ENCODE measurements around the gene TEX11.
"Not testable (repeated sequence)": the region's sequence is repeated elsewhere in the genome, so short reads cannot be mapped to it uniquely, and the experiment has no call there.

Gene TEX11

DNA sequence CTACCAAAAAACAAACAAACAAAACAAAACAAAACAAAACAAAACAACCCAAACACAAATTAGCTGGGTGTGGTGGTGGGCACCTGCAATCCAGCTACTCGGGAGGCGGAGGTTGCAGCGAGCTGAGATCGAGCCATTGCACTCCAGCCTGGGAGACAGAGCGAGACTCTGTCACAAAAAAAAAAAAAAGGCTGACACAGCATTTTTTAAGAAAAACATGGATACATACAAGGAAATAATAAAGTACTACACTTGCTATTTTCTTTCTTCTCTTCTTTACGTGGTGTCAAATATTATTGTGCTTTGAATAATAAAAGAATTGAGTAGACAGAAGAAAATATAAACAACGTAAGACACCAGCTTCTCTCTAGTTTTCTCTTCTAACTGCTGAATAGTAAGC is 73.9 kb downstream of the TEX11 start:
- Histone ChIP-seq H3K36me3 (ENCODE audit: insufficient read depth, low read length) (no peaks in the 10 kb centered on the region), H3K9me3 (ENCODE audit: low read length) (no peaks in the 10 kb centered on the region), H3K27me3 (ENCODE audit: insufficient read depth, low read length) (no peaks in the 10 kb centered on the region), H3K4me3 (ENCODE audit: low read length) (no peak overlapping the region), H2AFZ (ENCODE audit: low read depth, low read length) (no peak overlapping the region), H3K4me1 (ENCODE audit: insufficient read depth, low read length) (no peaks in the 10 kb centered on the region)

DNA sequence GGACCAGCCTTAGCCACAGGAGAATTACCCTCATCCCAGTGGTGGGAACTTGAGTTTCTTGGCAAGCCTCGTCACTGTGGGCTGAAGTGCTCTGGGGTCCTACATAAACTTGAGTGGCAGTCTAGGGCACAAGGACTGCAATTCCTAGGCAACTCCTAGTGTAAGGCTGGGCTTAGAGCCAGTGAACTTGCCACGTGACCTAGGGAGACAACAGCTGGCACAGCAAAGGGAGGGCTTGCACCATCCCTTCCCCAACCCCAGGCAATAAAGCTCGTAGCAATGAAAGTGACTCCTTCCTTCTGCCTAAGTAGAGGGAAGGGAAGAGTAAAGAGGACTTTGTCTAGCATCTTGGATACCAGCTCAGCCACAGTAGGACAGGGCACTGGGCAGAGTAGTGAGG is 81.8 kb downstream of the TEX11 start:
- Histone ChIP-seq H3K9me3 (ENCODE audit: low read length) (no peaks in the 10 kb centered on the region), H3K4me1 (ENCODE audit: insufficient read depth, low read length) (no peaks in the 10 kb centered on the region), H2AFZ (ENCODE audit: low read depth, low read length) (no peak overlapping the region), H3K4me3 (ENCODE audit: low read length) (no peak overlapping the region), H3K27me3 (ENCODE audit: insufficient read depth, low read length) (no peaks in the 10 kb centered on the region), H3K36me3 (ENCODE audit: insufficient read depth, low read length) (no peaks in the 10 kb centered on the region)

DNA sequence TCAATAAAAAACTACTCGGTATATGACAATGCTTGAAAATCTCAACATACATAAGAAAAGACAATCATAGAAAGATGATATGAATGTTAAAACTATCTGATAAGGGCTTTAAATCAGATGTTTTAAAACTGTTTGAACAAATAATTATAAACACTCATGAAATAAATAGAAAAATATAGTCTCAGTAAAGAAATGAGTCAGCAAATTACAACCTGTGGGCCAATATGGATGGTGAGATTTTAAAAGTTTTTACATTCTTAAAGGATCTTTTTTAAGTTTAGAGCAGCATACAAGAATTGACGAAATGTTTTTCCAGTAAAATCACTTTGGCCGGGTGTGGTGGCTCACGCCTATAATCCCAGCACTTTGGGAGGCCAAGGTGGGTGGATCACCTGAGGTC is 83.1 kb downstream of the TEX11 start:
- Histone ChIP-seq H2AFZ (ENCODE audit: low read depth, low read length) (no peak overlapping the region), H3K27me3 (ENCODE audit: insufficient read depth, low read length) (no peaks in the 10 kb centered on the region), H3K4me1 (ENCODE audit: insufficient read depth, low read length) (no peaks in the 10 kb centered on the region), H3K9me3 (ENCODE audit: low read length) (no peaks in the 10 kb centered on the region), H3K36me3 (ENCODE audit: insufficient read depth, low read length) (no peaks in the 10 kb centered on the region), H3K4me3 (ENCODE audit: low read length) (no peak overlapping the region)

DNA sequence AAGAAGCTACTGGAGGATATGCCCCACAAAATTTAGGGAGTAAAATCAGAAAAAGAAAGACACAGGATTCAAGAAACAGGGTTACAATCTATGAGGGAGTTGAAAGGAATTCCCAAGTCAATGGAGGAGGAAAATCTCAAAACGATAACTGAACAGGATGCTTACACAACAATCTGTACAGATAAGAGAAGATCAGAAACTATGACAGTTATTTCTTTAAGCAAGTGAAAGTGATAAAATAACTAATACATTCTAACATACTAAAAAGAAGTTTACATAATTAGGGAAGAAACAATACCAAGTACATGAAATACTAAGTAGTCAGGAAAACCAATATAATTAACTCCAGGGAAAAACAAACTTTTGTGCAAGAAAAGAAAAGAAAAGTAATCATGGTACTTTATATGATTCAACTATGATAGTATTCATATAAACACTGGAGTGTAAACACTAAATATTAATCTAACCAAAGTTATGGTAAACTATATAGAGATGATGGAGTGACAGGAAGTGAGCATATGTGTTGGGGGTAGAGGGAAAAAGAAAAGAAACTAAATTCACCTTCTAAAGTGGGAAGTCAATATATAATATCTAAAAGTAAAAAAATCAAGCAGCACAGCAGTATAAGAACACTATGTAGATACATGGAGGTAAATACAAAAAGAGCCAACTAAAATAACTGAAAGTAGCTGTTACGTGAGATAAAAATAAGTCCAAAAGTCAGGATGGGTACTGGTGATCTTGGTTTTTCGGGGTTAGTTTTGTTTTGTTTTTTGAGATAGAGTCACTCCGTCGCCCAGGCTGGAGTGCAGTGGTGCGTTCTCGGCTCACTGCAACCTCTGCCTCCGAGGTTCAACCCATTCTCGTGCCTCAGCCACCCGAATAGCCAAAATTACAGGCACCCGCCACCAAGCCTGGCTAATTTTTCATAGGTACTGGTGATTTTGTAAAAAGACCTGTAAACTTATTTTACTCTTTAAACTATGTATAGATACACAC is 99.3 kb downstream of the TEX11 start:
- no peak overlapping the region for H3K4me3 ChIP-seq (ENCODE audit: low read length)
- no peak overlapping the region for H2AFZ ChIP-seq (ENCODE audit: low read depth, low read length)
- no peaks in the 10 kb centered on the region for H3K9me3 ChIP-seq (ENCODE audit: low read length)
- H3K27me3 ChIP-seq (ENCODE audit: insufficient read depth, low read length) = no peaks in the 10 kb centered on the region
- no peaks in the 10 kb centered on the region for H3K36me3 ChIP-seq (ENCODE audit: insufficient read depth, low read length)
- no peaks in the 10 kb centered on the region for H3K4me1 ChIP-seq (ENCODE audit: insufficient read depth, low read length)

DNA sequence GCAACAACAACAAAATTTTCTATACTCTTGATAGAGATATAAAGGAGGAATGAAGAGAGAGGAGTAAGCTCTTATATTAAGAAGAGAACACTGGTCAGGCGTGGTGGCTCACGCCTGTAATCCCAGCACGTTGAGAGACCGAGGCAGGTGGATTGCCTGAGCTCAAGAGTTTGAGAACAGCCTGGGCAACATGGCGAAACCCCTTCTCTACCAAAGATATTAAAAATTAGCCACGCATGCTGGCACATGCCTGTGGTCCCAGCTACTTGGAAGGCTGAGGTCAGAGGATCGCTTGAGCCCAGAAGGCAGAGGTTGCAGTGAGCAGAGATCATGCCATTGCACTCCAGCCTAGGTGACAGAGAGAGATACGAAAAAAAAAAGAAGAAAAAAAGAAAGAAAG is 102.4 kb downstream of the TEX11 start:
- Histone ChIP-seq H3K36me3 (ENCODE audit: insufficient read depth, low read length) (no peaks in the 10 kb centered on the region), H3K27me3 (ENCODE audit: insufficient read depth, low read length) (peaks cover 3% of the 10 kb centered on the region), H3K4me3 (ENCODE audit: low read length) (no peak overlapping the region), H3K9me3 (ENCODE audit: low read length) (no peaks in the 10 kb centered on the region), H3K4me1 (ENCODE audit: insufficient read depth, low read length) (no peaks in the 10 kb centered on the region), H2AFZ (ENCODE audit: low read depth, low read length) (no peak overlapping the region)

DNA sequence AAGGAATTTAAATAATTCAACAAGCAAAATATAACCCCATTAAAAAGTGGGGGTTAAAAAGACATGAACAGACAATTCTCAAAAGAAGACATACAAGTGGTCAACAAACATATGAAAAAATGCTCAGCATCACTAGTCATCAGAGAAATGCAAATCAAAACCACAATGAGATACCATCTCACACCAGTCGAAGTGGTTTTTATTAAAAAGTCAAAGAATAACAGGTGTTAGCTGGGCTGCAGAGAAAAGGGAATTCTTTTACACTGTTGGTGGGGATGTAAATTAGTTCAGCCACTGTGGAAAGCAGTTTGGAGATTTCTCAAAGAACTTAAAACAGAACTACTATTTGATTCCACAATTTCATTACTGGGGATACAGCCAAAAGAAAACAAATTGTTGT is 111.8 kb downstream of the TEX11 start:
- not testable (repeated sequence) for H3K9me3 ChIP-seq (ENCODE audit: low read length); H3K4me1 ChIP-seq (ENCODE audit: insufficient read depth, low read length); H3K36me3 ChIP-seq (ENCODE audit: insufficient read depth, low read length); H3K27me3 ChIP-seq (ENCODE audit: insufficient read depth, low read length); H2AFZ ChIP-seq (ENCODE audit: low read depth, low read length); H3K4me3 ChIP-seq (ENCODE audit: low read length)

DNA sequence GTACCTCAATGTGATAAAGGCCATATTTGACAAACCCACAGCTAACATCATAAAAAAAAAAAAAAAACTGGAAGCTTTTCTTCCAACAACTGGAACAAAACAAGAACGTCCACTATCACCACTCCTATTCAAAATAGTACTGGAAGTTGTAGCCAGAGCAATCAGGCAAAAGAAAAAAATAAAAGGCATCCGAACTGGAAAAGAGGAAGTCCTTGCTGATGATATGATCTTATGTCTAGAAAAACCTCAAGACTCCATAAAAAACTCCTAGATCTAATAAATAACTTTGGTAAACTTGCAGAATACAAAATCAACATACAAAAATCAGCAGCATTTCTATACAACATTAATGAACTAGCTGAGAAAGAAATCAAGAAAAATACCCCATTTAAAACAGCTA is 134.3 kb downstream of the TEX11 start:
- Histone ChIP-seq H3K27me3 (ENCODE audit: insufficient read depth, low read length) (no peaks in the 10 kb centered on the region), H3K36me3 (ENCODE audit: insufficient read depth, low read length) (no peaks in the 10 kb centered on the region), H3K9me3 (ENCODE audit: low read length) (no peaks in the 10 kb centered on the region), H3K4me1 (ENCODE audit: insufficient read depth, low read length) (no peaks in the 10 kb centered on the region), H3K4me3 (ENCODE audit: low read length) (no peak overlapping the region), H2AFZ (ENCODE audit: low read depth, low read length) (no peak overlapping the region)

DNA sequence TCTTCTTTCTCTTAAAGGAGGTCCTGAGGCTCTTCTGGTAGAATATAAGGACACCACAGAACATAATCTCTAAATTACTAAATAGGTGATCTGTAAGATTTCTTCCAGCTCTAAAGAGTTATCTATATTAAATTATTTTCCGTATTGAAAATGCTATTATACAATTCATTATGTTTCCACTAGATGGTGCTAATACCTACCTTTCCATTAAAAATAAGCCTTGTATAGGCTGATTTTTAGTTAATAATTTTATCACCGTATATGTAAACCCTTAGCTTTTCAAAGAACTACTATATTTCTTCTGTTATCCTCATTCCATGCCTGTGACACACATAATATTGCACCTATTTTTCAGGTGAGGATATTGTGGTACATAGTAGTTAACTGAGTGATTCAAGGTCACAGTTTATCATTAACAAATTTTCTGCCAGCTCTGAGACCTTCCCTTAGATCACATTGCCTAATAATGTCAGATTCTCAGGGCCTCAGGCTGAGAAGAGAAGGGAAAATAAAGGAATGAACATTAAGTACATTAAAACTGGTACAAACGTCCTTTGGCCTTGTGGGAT is 138.8 kb downstream of the TEX11 start:
- Histone ChIP-seq H3K9me3 (ENCODE audit: low read length) (no peaks in the 10 kb centered on the region), H3K4me1 (ENCODE audit: insufficient read depth, low read length) (no peaks in the 10 kb centered on the region), H3K4me3 (ENCODE audit: low read length) (no peak overlapping the region), H3K36me3 (ENCODE audit: insufficient read depth, low read length) (no peaks in the 10 kb centered on the region), H3K27me3 (ENCODE audit: insufficient read depth, low read length) (no peaks in the 10 kb centered on the region), H2AFZ (ENCODE audit: low read depth, low read length) (no peak overlapping the region)

DNA sequence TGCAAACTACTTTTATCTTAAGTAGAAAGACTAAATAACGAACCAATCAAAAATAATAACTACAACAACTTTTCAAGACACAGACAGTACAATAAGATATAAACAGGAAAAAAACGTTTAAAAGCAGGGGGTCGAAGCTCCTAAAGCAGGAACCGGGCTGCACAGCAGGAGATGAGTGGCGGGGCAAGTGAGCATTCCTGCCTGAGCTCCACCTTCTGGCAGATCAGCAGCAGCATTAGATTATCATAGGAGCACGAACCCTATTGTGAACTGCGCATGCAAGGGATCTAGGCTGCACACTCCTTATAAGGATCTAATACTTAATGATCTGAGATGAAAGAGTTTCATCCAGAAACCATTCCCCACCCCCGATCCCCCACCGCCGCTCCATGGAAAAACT is 146.2 kb downstream of the TEX11 start:
- H3K4me1 ChIP-seq (ENCODE audit: insufficient read depth, low read length) = no peaks in the 10 kb centered on the region
- no peaks in the 10 kb centered on the region for H3K27me3 ChIP-seq (ENCODE audit: insufficient read depth, low read length)
- H3K9me3 ChIP-seq (ENCODE audit: low read length) = no peaks in the 10 kb centered on the region
- H2AFZ ChIP-seq (ENCODE audit: low read depth, low read length) = no peak overlapping the region
- no peaks in the 10 kb centered on the region for H3K36me3 ChIP-seq (ENCODE audit: insufficient read depth, low read length)
- no peak overlapping the region for H3K4me3 ChIP-seq (ENCODE audit: low read length)

DNA sequence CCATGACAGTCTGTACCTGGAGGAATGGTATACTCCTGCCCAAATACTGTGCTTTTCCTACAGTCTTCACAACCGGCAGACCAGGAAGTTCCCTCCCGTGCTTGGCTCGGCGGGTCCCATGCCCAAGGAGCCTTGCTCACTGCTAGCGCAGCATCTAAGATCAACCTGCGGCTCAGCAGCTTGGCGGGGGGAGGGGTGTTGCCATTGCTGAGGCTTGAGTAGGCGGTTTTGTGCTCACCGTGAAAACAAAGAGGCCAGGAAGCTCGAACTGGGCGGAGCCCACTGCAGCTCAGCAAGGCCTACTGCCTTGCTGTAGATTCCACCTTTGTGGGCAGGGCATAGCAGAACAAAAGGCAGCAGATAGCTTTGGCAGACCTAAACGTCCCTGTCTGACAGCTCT is 152.7 kb downstream of the TEX11 start:
- Histone ChIP-seq H3K4me1 (ENCODE audit: insufficient read depth, low read length) (no peaks in the 10 kb centered on the region), H2AFZ (ENCODE audit: low read depth, low read length) (no peak overlapping the region), H3K36me3 (ENCODE audit: insufficient read depth, low read length) (no peaks in the 10 kb centered on the region), H3K27me3 (ENCODE audit: insufficient read depth, low read length) (peaks cover 4% of the 10 kb centered on the region), H3K9me3 (ENCODE audit: low read length) (no peaks in the 10 kb centered on the region), H3K4me3 (ENCODE audit: low read length) (no peak overlapping the region)

DNA sequence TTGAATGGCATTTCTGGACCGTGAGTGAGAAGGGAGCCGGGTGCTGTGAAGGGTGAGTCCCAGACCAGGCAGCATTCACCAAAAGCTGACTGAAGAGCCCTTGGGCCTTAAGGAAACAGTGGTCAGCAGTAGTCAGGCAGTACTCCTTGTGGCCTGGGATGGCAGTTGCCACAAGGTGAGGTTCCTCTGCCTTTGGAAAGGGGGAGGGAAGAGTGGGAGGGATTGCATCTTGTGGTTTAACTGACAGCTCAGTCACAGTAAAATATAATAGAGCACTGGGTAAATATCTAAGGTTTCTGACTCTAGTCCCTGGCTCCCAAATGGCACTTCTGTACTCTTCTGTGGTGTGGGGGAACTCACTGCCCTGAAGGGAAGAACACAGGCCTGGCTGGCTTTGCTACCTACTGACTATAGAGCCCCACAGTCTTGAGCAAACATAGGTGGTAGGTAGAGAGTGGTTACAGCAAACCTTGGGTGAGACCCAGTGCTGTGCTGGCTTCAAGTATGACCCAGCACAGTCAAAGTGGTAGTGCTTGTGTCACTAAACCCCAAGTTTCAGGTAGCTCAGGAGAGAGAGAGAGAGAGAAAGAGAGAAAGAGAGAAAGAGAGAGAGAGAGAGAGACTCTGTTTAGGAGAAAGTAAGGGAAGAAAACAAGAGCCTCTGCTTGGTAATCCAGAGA is 154.2 kb downstream of the TEX11 start:
- H3K9me3 ChIP-seq (ENCODE audit: low read length) = no peaks in the 10 kb centered on the region
- no peaks in the 10 kb centered on the region for H3K36me3 ChIP-seq (ENCODE audit: insufficient read depth, low read length)
- H3K4me1 ChIP-seq (ENCODE audit: insufficient read depth, low read length) = no peaks in the 10 kb centered on the region
- no peak overlapping the region for H2AFZ ChIP-seq (ENCODE audit: low read depth, low read length)
- H3K27me3 ChIP-seq (ENCODE audit: insufficient read depth, low read length) = peaks cover 4% of the 10 kb centered on the region
- no peak overlapping the region for H3K4me3 ChIP-seq (ENCODE audit: low read length)

DNA sequence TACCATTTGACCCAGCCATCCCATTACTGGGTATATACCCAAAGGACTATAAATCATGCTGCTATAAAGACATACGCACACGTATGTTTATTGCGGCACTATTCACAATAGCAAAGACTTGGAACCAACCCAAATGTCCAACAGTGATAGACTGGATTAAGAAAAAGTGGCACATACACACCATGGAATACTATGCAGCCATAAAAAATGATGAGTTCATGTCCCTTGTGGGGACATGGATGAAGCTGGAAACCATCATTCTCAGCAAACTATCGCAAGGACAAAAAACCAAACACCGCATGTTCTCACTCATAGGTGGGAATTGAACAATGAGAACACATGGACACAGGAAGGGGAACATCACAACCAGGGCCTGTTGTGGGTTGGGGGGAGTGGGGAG is 174.7 kb downstream of the TEX11 start:
- H3K36me3 ChIP-seq (ENCODE audit: insufficient read depth, low read length); H2AFZ ChIP-seq (ENCODE audit: low read depth, low read length); H3K9me3 ChIP-seq (ENCODE audit: low read length); H3K4me1 ChIP-seq (ENCODE audit: insufficient read depth, low read length); H3K27me3 ChIP-seq (ENCODE audit: insufficient read depth, low read length); H3K4me3 ChIP-seq (ENCODE audit: low read length): not testable (repeated sequence)

DNA sequence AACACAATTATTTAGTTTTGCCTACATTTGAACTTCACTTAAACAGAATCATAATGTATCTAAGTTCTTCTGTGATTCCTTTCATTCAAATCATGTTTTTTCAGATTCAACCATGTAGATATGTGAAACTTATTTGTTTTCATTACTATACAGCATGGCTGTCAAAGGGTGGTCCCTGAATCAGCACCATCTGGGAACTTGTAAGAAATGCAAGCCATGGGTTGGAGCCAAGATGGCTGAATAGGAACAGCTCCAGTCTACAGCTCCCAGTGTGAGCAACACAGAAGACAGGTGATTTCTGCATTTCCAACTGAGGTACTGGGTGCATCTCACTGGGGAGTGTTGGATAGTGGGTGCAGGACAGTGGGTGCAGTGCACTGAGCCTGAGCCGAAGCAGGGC is 180.6 kb downstream of the TEX11 start:
- not testable (repeated sequence) for H2AFZ ChIP-seq (ENCODE audit: low read depth, low read length); H3K4me1 ChIP-seq (ENCODE audit: insufficient read depth, low read length); H3K27me3 ChIP-seq (ENCODE audit: insufficient read depth, low read length); H3K4me3 ChIP-seq (ENCODE audit: low read length); H3K9me3 ChIP-seq (ENCODE audit: low read length); H3K36me3 ChIP-seq (ENCODE audit: insufficient read depth, low read length)
